ENCODE measurements around the gene MPDU1. TPM values are rescaled to one million over a fixed set of nuclear protein-coding genes. Genes with fewer than 3 reads are reported as not detected.

The MPDU1 gene
- total RNA-seq, 1 experiment from 2014 or later, result 50.9 TPM

- Histone ChIP-seq H3K9me3 (ENCODE audit: control insufficient read depth in 1 of 2, insufficient read depth in 1 of 2, low read depth in 1 of 2, low read length in 2 of 2) (no peaks in the 10 kb centered on the region), H3K9ac (ENCODE audit: low read length) (no peak overlapping the region), H3K9me2 (ENCODE audit: insufficient read depth) (no peaks in the 10 kb centered on the region), H3K79me2 (ENCODE audit: insufficient read depth, low read length) (no peaks in the 10 kb centered on the region), H3K27ac (ENCODE audit: low read depth, low read length) (no peak overlapping the region), H2AFZ (ENCODE audit: low read depth, low read length, poor library complexity, severe bottlenecking) (no peak overlapping the region), H3K27me3 (ENCODE audit: insufficient read depth, low read length) (no peaks in the 10 kb centered on the region), H3K36me3 (ENCODE audit: control insufficient read depth in 1 of 2, insufficient read depth in 2 of 2, low read length in 2 of 2) (no peaks in the 10 kb centered on the region), H4K20me1 (ENCODE audit: insufficient read depth) (no peaks in the 10 kb centered on the region), H3K4me2 (ENCODE audit: low read length) (no peak overlapping the region), H3K4me1 (ENCODE audit: control insufficient read depth in 1 of 2, insufficient read depth in 2 of 2, low read length in 2 of 2) (peaks cover under 1 to 2% of the 10 kb centered on the region in 2 experiments; a peak in 3 of 4 replicates), H3K4me3 (replicated peaks in 1 of 2; ENCODE audit: low read depth in 1 of 2, low read length in 2 of 2) (no peak overlapping the region)
- BruUV-seq (replicated peaks), result no TSS peak
- ChIA-PET POLR2A (interaction anchor here (1.1 kb wide), 1 partner anchor 12 kb away, joined by 6 read pairs; no protein-coding TSS in a partner anchor), RAD21 (ENCODE audit: low non-redundant PET in 1 of 2, low total read pairs in 2 of 2, uncharacterized antibody in 2 of 2, unreplicated experiment in 2 of 2) (interaction anchor here in 1 of 2 experiments (1.2 kb wide), 1 partner anchor 55 kb away, joined by 3 read pairs; no protein-coding TSS in a partner anchor), CTCF (no interaction called here)
- DNase-seq (ENCODE audit: low read depth, low spot score) (no peak), ATAC-seq (no peak)
- intact Hi-C loops (cut with micrococcal nuclease), result no loop called here
- no peak for TF ChIP-seq CTCF (IDR thresholded peaks at IDR 0.05 in 2 of 3, conservative IDR thresholded peaks at IDR 0.05 in 1 of 3; ENCODE audit: borderline replicate concordance in 1 of 3, insufficient read depth in 1 of 3, low read depth in 2 of 3, low read length in 2 of 3)
- no peak for TF ChIP-seq EGR1 (IDR thresholded peaks at IDR 0.05; ENCODE audit: low read depth)
- TF ChIP-seq, protein P1, sequence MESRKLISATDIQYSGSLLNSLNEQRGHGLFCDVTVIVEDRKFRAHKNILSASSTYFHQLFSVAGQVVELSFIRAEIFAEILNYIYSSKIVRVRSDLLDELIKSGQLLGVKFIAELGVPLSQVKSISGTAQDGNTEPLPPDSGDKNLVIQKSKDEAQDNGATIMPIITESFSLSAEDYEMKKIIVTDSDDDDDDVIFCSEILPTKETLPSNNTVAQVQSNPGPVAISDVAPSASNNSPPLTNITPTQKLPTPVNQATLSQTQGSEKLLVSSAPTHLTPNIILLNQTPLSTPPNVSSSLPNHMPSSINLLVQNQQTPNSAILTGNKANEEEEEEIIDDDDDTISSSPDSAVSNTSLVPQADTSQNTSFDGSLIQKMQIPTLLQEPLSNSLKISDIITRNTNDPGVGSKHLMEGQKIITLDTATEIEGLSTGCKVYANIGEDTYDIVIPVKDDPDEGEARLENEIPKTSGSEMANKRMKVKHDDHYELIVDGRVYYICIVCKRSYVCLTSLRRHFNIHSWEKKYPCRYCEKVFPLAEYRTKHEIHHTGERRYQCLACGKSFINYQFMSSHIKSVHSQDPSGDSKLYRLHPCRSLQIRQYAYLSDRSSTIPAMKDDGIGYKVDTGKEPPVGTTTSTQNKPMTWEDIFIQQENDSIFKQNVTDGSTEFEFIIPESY (IDR thresholded peaks at IDR 0.05; ENCODE audit: extremely low read depth, insufficient replicate concordance, low read length), result no peak
- no peak for TF ChIP-seq EZH2phosphoT487 (IDR thresholded peaks at IDR 0.05; ENCODE audit: borderline replicate concordance)
- no peak for TF ChIP-seq CBX3 (IDR thresholded peaks at IDR 0.05; ENCODE audit: low read depth)
- TF ChIP-seq MAX (IDR thresholded peaks at IDR 0.05), result no peak
- TF ChIP-seq ZNF274 (IDR thresholded peaks at IDR 0.05; ENCODE audit: low read depth, low read length), result no peak
- TF ChIP-seq CEBPB (IDR thresholded peaks at IDR 0.05; ENCODE audit: low read depth), result no peak
- TF ChIP-seq, protein P2, sequence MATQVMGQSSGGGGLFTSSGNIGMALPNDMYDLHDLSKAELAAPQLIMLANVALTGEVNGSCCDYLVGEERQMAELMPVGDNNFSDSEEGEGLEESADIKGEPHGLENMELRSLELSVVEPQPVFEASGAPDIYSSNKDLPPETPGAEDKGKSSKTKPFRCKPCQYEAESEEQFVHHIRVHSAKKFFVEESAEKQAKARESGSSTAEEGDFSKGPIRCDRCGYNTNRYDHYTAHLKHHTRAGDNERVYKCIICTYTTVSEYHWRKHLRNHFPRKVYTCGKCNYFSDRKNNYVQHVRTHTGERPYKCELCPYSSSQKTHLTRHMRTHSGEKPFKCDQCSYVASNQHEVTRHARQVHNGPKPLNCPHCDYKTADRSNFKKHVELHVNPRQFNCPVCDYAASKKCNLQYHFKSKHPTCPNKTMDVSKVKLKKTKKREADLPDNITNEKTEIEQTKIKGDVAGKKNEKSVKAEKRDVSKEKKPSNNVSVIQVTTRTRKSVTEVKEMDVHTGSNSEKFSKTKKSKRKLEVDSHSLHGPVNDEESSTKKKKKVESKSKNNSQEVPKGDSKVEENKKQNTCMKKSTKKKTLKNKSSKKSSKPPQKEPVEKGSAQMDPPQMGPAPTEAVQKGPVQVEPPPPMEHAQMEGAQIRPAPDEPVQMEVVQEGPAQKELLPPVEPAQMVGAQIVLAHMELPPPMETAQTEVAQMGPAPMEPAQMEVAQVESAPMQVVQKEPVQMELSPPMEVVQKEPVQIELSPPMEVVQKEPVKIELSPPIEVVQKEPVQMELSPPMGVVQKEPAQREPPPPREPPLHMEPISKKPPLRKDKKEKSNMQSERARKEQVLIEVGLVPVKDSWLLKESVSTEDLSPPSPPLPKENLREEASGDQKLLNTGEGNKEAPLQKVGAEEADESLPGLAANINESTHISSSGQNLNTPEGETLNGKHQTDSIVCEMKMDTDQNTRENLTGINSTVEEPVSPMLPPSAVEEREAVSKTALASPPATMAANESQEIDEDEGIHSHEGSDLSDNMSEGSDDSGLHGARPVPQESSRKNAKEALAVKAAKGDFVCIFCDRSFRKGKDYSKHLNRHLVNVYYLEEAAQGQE (IDR thresholded peaks at IDR 0.05; ENCODE audit: low read depth), result no peak
- no peak for TF ChIP-seq RAD21 (IDR thresholded peaks at IDR 0.05; ENCODE audit: low read depth)
- no peak for TF ChIP-seq ELF1 (IDR thresholded peaks at IDR 0.05; ENCODE audit: borderline replicate concordance, low read depth)
- TF ChIP-seq SRF (IDR thresholded peaks at IDR 0.05; ENCODE audit: low read depth), result no peak
- no peak for TF ChIP-seq YY1 (IDR thresholded peaks at IDR 0.05; ENCODE audit: extremely low read depth, insufficient replicate concordance, low read depth, low read length)
- no peak for TF ChIP-seq ATF3 (IDR thresholded peaks at IDR 0.05)
- no peak for TF ChIP-seq SP1 (IDR thresholded peaks at IDR 0.05; ENCODE audit: low read depth)
- no peak for TF ChIP-seq FOSL1 (IDR thresholded peaks at IDR 0.05; ENCODE audit: low read depth)
- no peak for TF ChIP-seq POLR2AphosphoS5 (IDR thresholded peaks at IDR 0.05; ENCODE audit: low read depth, low read length)
Observed at GRCh38 chr17:7620835-7621234, 37.2 kb downstream of the MPDU1 start.

Data from HCT116 (cell line).